Measurements from ENCODE around the gene UIMC1.

UIMC1 gene

GRCh38 chr5:176899946-176900779 lies 106.4 kb downstream of the UIMC1 start:
- Mint-ChIP-seq H3K27ac (no peak overlapping the region), H3K36me3 (peaks cover 17% of the 10 kb centered on the region), H3K27me3 (peaks cover 6% of the 10 kb centered on the region), H3K4me1 (peaks cover 10% of the 10 kb centered on the region), H3K4me3 (no peak overlapping the region), H3K9me3 (no peaks in the 10 kb centered on the region)
- ATAC-seq (ENCODE audit: low read depth) (no peak), DNase-seq (ENCODE audit: low spot score in 2 of 2) (no peak)

DNA sequence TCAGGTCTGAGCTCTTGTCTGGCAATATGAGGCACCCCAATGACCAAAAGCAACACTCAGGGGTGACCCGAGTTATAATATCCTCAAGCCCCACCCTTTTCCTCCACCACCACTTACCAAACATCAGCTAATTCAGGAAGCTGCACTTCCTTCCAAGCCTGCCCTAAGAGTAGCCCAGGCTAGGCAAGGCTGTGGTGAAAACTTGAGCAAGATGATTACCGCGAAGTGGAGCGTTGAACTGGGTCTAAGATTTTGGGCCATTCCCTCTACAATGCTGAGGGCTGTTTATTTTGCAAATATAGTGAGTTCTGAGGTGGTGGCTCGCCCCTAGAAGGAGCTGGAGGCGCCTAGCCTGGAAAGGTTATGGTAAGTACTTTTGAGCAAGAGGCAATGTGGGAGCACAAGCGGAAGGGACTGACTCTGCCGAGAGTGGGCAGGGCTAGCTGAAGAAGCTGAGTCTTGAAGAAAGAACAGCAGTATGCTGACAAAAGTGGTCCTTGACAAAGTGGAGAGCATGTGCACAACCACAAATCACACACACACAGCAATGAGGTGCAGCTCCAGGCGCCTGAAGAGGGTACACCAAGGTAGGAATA lies 107.2 kb downstream of the UIMC1 start, which contains the start of gene HK3:
Gene HK3 (minus strand): TSS at position 51 of the 596 bp plus-strand sequence. CDS start 3,187 bp downstream, outside the sequence.
- H3K4me3 Mint-ChIP-seq: no peak within 1 kb of the TSS
- peaks cover 10% of the 10 kb centered on the region for H3K4me1 Mint-ChIP-seq
- no peak within 1 kb of the TSS for H3K27ac Mint-ChIP-seq
- peaks cover 6% of the 10 kb centered on the region for H3K27me3 Mint-ChIP-seq
- DNase-seq (ENCODE audit: low spot score in 2 of 2): no peak
- H3K36me3 Mint-ChIP-seq: peaks cover 12% of the 10 kb centered on the region
- ATAC-seq (ENCODE audit: low read depth): no peak
- no peaks in the 10 kb centered on the region for H3K9me3 Mint-ChIP-seq

- DNase-seq (ENCODE audit: low spot score in 2 of 2) (no peak), ATAC-seq (ENCODE audit: low read depth) (no peak)
- no peak overlapping the region for H3K4me3 Mint-ChIP-seq
- no peaks in the 10 kb centered on the region for H3K9me3 Mint-ChIP-seq
- H3K27me3 Mint-ChIP-seq: peaks cover 6% of the 10 kb centered on the region
- peaks cover 10% of the 10 kb centered on the region for H3K4me1 Mint-ChIP-seq
- H3K36me3 Mint-ChIP-seq: peaks cover 2% of the 10 kb centered on the region
- no peak overlapping the region for H3K27ac Mint-ChIP-seq
Measured at GRCh38 chr5:176897263-176897662, 109.3 kb downstream of the UIMC1 start.

DNA sequence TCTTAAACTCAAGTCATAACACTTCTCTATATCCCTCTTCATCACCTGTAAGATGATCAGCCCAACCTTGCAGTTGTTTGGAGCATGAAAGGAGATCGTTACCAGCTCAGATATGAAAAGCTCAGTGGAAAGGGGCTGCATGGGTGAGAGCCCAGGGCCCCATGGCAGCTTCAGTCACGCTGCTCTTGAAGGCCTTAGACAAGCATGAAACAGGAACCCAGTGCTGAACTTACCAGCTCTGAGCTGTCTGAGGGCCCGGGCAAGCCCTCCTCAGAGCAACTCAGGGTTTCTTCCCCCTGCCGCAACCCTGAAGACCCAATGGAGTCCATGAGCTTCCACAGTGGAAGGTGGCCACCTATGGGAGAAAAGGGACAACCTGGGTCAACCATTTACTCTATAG lies 110.7 kb downstream of the UIMC1 start:
- Mint-ChIP-seq H3K4me1 (peaks cover 8% of the 10 kb centered on the region), H3K27ac (no peak overlapping the region), H3K36me3 (no peaks in the 10 kb centered on the region), H3K27me3 (peaks cover 12% of the 10 kb centered on the region), H3K4me3 (no peak overlapping the region), H3K9me3 (no peaks in the 10 kb centered on the region)
- DNase-seq (ENCODE audit: low spot score in 2 of 2) (no peak), ATAC-seq (ENCODE audit: low read depth) (no peak)

GRCh38 chr5:176894298-176894697 lies 112.3 kb downstream of the UIMC1 start:
- no peaks in the 10 kb centered on the region for H3K9me3 Mint-ChIP-seq
- no peak overlapping the region for H3K27ac Mint-ChIP-seq
- DNase-seq (ENCODE audit: low spot score in 2 of 2) (no peak), ATAC-seq (ENCODE audit: low read depth) (no peak)
- H3K36me3 Mint-ChIP-seq: no peaks in the 10 kb centered on the region
- no peak overlapping the region for H3K4me3 Mint-ChIP-seq
- peaks cover 16% of the 10 kb centered on the region for H3K27me3 Mint-ChIP-seq
- H3K4me1 Mint-ChIP-seq: peaks cover 4% of the 10 kb centered on the region

DNA sequence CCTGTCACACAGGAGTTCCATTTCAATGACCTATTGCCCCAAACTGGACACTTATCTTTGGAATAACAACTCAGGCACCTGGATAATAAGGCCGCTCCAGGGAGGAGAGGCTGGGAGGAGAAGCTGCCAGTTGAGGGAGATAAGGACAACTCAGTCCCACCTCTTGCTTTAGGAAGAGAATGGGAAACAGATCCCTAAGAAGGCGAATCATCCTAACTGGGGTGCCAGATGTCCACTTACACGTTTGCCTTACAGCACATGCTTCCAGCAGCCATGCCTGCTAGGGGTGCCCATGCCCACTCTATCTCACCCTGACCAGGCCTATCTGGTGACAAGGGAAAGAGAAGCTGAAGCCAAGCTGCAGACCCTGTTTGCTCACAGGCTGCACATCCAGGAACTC lies 113.9 kb downstream of the UIMC1 start:
- H3K27me3 Mint-ChIP-seq: peaks cover 14% of the 10 kb centered on the region
- ATAC-seq (ENCODE audit: low read depth) (no peak), DNase-seq (ENCODE audit: low spot score in 2 of 2) (no peak)
- no peak overlapping the region for H3K27ac Mint-ChIP-seq
- H3K36me3 Mint-ChIP-seq: no peaks in the 10 kb centered on the region
- no peaks in the 10 kb centered on the region for H3K9me3 Mint-ChIP-seq
- H3K4me3 Mint-ChIP-seq: no peak overlapping the region
- no peaks in the 10 kb centered on the region for H3K4me1 Mint-ChIP-seq

DNA sequence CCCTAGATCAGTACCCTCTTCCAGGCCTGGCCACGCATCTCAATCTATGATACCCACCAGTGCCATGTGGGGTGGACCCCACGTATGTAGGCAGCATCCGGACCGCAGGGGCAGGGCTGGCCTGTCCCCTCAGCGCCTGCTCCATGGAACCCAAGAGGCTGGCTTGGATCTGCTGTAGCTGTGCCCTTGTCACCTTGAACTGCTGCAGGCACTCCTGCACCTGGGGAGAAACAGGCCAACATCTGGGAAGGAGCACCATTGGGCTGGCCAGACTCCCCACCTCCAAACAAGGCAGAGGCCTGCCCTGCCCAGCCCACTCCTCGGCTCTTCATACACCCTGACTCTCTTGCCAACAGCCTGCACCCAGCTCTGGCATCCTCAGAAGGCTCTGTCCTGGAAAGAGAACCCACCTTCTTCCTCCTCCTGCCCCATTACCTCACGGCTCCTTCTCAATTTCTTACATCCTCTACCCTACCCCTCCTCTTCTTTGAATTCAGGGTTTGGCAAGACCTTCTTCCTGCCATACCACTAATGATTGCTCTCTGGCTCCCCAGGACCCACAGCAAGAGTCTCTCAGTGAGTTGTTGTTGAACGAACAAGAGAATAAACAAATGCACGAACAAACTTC lies 115.1 kb downstream of the UIMC1 start:
- no peak overlapping the region for H3K4me3 Mint-ChIP-seq
- no peak overlapping the region for H3K27ac Mint-ChIP-seq
- H3K36me3 Mint-ChIP-seq: no peaks in the 10 kb centered on the region
- peaks cover 11% of the 10 kb centered on the region for H3K27me3 Mint-ChIP-seq
- ATAC-seq (ENCODE audit: low read depth) (no peak), DNase-seq (ENCODE audit: low spot score in 2 of 2) (no peak)
- no peaks in the 10 kb centered on the region for H3K9me3 Mint-ChIP-seq
- no peaks in the 10 kb centered on the region for H3K4me1 Mint-ChIP-seq

DNA sequence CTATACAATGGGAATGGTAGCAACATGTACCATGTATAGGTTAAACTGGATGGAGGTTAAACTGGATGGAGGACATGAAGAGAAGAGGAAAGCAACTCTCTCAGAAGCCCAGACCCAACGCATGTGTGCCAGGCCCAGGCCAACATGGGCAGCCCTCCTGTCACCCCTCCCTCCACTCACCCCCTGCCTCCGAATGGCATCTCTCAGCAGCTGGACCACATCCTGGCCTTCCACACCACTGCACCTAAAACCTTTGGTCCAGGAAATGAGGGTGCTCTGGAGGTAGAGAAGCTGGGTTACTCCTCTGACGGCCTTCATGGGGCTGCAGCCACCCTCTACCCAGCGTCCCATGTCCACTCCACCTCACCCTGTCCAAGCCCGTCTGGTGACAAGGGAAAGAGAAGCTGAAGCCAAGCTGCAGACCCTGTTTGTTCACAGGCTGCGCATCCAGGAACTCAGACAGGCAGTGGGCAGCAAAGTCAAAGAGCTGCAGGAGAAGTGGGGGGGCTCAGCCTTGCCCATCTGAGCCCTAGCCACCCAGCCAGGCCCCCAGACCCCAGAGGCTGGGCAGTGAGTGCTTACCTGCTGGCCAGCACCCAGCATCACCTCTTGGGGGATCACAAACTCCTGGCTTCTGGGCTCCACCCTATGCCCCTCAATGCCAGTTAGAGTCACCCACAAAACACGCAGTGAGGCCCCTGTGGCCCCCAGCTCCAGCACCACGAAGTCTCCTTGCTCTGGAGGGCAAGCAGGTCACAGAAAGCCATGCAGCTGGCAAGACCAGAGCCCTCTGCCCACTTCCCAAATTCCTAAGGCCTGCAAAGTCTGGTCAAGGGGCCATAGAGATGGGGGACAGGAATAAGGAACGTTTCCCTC lies 115.9 kb downstream of the UIMC1 start:
- no peaks in the 10 kb centered on the region for H3K9me3 Mint-ChIP-seq
- no peak overlapping the region for H3K27ac Mint-ChIP-seq
- DNase-seq (ENCODE audit: low spot score in 2 of 2) (no peak), ATAC-seq (ENCODE audit: low read depth) (no peak)
- H3K4me1 Mint-ChIP-seq: no peaks in the 10 kb centered on the region
- no peak overlapping the region for H3K4me3 Mint-ChIP-seq
- H3K36me3 Mint-ChIP-seq: no peaks in the 10 kb centered on the region
- H3K27me3 Mint-ChIP-seq: peaks cover 11% of the 10 kb centered on the region

GRCh38 chr5:176889321-176890280 lies 117.0 kb downstream of the UIMC1 start:
- Mint-ChIP-seq H3K4me1 (no peaks in the 10 kb centered on the region), H3K27me3 (peaks cover 11% of the 10 kb centered on the region), H3K27ac (no peak overlapping the region), H3K36me3 (no peaks in the 10 kb centered on the region), H3K9me3 (no peaks in the 10 kb centered on the region), H3K4me3 (no peak overlapping the region)
- ATAC-seq (ENCODE audit: low read depth): no peak
- no peak for DNase-seq (ENCODE audit: low spot score in 2 of 2)

GRCh38 chr5:176888865-176889165 lies 117.8 kb downstream of the UIMC1 start:
- Mint-ChIP-seq H3K27ac (no peak overlapping the region), H3K9me3 (no peaks in the 10 kb centered on the region), H3K36me3 (no peaks in the 10 kb centered on the region), H3K27me3 (peaks cover 11% of the 10 kb centered on the region), H3K4me3 (no peak overlapping the region), H3K4me1 (no peaks in the 10 kb centered on the region)
- DNase-seq (ENCODE audit: low spot score in 2 of 2) (no peak), ATAC-seq (ENCODE audit: low read depth) (no peak)

DNA sequence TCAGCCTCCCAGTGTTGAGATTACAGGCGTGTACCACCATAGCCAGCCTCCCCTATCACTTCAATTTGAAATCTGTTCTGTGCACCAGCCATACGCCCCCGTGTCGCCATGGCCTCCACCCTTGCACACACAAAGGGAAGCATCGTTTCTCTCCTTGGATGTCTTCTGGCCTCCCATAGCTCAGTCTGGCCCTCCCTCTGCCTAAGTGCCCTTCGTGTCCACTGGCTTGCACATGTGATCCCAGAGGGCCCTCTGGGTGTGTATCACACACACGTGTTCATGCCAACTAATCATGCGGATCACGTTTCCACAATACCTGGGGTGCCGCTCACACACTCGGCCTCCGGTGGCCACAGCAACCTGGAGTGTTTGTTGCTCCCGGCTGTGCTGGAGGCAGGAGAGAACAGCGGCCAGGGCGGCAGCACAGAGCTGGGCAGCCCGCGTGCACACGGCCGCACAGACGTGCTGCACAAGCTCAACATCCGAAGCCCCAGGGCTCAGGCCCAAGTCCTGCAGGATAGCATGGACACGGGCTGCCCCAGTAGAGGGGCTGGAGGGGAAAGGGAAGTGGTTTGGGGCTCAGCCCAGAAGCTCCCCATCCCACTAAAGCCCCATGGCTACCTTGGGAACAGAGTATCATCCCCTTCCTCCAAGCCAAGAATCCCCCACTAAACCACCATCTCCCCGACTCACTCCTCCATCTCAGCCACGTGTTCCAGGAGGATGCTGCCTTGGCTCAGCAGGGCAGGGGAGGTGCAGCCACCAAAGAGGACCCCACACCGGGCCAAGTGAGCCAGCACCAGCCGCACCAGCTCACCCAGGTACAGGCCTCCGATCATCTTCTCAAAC lies 118.3 kb downstream of the UIMC1 start:
- DNase-seq (ENCODE audit: low spot score in 2 of 2): no peak
- H3K4me1 Mint-ChIP-seq: no peaks in the 10 kb centered on the region
- H3K9me3 Mint-ChIP-seq: no peaks in the 10 kb centered on the region
- no peak for ATAC-seq (ENCODE audit: low read depth)
- H3K36me3 Mint-ChIP-seq: no peaks in the 10 kb centered on the region
- peaks cover 11% of the 10 kb centered on the region for H3K27me3 Mint-ChIP-seq
- H3K4me3 Mint-ChIP-seq: no peak overlapping the region
- no peak overlapping the region for H3K27ac Mint-ChIP-seq

- H3K36me3 Mint-ChIP-seq: no peaks in the 10 kb centered on the region
- peaks cover 11% of the 10 kb centered on the region for H3K27me3 Mint-ChIP-seq
- H3K27ac Mint-ChIP-seq: no peak overlapping the region
- no peak overlapping the region for H3K4me3 Mint-ChIP-seq
- DNase-seq (ENCODE audit: low spot score in 2 of 2) (no peak), ATAC-seq (ENCODE audit: low read depth) (no peak)
- H3K4me1 Mint-ChIP-seq: no peaks in the 10 kb centered on the region
- H3K9me3 Mint-ChIP-seq: no peaks in the 10 kb centered on the region
Measured at GRCh38 chr5:176887252-176887849, 119.2 kb downstream of the UIMC1 start.
